Uterus (tissue), 4 donors: ENCODE data around the gene NUP85. TPM values are rescaled to one million over a fixed set of nuclear protein-coding genes. Genes with fewer than 3 reads are reported as not detected.

Experiments
- DNase-seq, 2 donors: peaks; one replicate each; pipeline ENCODE4 v3.0.0-alpha.2; 2019 to 2020
- H3K27ac ChIP-seq, 2 donors: fragments of 200-600 bp; sonication (generic); 1 replicate in 1 of 2; 2 replicates in 1 of 2; pipeline ENCODE4 v1.5.1; 2016 to 2018
- H3K27me3 ChIP-seq, 2 donors: fragments of 200-600 bp; sonication (generic); one replicate each; pipeline ENCODE4 v1.5.1; 2018 to 2019; ENCODE audit warnings: control low read depth in 1 of 2
- H3K36me3 ChIP-seq, 2 donors: fragments of 200-600 bp; sonication (generic); one replicate each; pipeline ENCODE4 v1.5.1; 2019; ENCODE audit warnings: control low read depth in 1 of 2
- H3K4me1 ChIP-seq, 2 donors: fragments of 200-600 bp; sonication (generic); one replicate each; pipeline ENCODE4 v1.5.1; 2018 to 2019; ENCODE audit warnings: control low read depth in 1 of 2
- H3K4me3 ChIP-seq, 2 donors: fragments of 200-600 bp; sonication (generic); 1 replicate in 1 of 2; 2 replicates in 1 of 2; pipeline ENCODE4 v1.5.1; 2018 to 2019; ENCODE audit warnings: mild to moderate bottlenecking in 1 of 2
- H3K9me3 ChIP-seq, 2 donors: fragments of 200-600 bp; sonication (generic); one replicate each; pipeline ENCODE4 v1.5.1; 2019; ENCODE audit warnings: control low read depth in 1 of 2
- POLR2A ChIP-seq, 2 donors: fragments of 450-650 bp; IDR thresholded peaks; one replicate each; pipeline ENCODE4 v1.6.1; 2016; ENCODE audit warnings: antibody characterized with exemption in 2 of 2, mild to moderate bottlenecking in 1 of 2, moderate library complexity in 1 of 2
- intact Hi-C: fragments of 100-400 bp; cut with DNase I; formaldehyde crosslinking; loops from one replicate; pipeline ENCODE4 v1.15.1; 2023; ENCODE audit warnings: low total_unique reads
- total RNA-seq, 4 donors: library from RNA; depleted of rRNA in 3 of 4; stranded (reverse); fragments of >200 nt in 3 of 4; gene quantifications; one replicate each; pipeline versions ENCODE4 v1.1.0 to v1.2.4, GENCODE V29; 2014 to 2023
- TF ChIP-seq, protein P1 (sequence below), 4 experiments: fragments of 200-600 bp in 2 of 4; fragments of 450-650 bp in 2 of 4; sonication (generic) in 2 of 4; IDR thresholded peaks; one replicate each; pipeline ENCODE4 v1.5.1; 2016 to 2019; ENCODE audit warnings: antibody characterized with exemption in 4 of 4, mild to moderate bottlenecking in 2 of 4, moderate library complexity in 1 of 4
- donor health status: DM: yes; HTN: yes; CAD: no.

NUP85 gene
- total RNA-seq, 4 donors from 2014 or later: 17.1 to 108 (median 39.1) TPM

DNA sequence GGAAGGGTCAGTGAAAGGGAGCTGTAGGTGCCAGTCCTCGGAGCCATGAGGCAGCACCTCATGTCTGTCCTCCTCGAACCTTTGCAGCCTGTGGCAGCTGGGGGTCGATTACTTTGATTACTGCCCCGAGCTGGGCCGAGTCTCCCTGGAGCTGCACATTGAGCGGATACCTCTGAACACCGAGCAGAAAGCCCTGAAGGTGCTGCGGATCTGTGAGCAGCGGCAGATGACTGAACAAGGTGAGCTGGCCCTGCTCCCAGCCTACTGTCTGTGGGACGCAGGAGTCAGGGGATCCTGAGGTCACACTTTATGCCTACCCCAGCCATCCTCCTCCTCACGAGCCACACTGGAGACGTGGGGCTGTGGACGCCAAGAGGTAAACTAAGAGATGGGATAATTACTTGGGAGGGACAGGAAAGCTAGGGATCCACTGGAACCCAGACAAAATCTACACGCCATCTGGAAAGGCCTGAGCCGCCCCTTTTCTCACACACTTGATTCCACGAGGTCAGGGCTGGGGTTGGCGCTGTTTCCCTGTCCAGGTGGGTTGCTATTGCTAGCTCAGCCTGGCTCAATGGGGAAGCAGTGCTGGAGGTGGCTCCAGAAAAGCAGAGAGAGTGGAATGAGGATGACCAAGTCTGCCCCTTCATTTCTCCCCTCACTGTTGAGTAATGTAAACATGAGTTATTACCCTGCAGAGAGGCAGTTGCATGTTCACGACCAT lies 26.4 kb downstream of the NUP85 start:
- no peaks in the 10 kb centered on the region for H3K36me3 ChIP-seq
- H3K27me3 ChIP-seq: no peaks in the 10 kb centered on the region
- DNase-seq: no peak
- H3K4me3 ChIP-seq: no peak overlapping the region
- TF ChIP-seq POLR2A (IDR thresholded peaks at IDR 0.05): no peak
- TF ChIP-seq, protein P1, sequence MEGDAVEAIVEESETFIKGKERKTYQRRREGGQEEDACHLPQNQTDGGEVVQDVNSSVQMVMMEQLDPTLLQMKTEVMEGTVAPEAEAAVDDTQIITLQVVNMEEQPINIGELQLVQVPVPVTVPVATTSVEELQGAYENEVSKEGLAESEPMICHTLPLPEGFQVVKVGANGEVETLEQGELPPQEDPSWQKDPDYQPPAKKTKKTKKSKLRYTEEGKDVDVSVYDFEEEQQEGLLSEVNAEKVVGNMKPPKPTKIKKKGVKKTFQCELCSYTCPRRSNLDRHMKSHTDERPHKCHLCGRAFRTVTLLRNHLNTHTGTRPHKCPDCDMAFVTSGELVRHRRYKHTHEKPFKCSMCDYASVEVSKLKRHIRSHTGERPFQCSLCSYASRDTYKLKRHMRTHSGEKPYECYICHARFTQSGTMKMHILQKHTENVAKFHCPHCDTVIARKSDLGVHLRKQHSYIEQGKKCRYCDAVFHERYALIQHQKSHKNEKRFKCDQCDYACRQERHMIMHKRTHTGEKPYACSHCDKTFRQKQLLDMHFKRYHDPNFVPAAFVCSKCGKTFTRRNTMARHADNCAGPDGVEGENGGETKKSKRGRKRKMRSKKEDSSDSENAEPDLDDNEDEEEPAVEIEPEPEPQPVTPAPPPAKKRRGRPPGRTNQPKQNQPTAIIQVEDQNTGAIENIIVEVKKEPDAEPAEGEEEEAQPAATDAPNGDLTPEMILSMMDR (IDR thresholded peaks at IDR 0.05): no peak
- no peaks in the 10 kb centered on the region for H3K4me1 ChIP-seq
- intact Hi-C loops: no loop called here
- no peak overlapping the region for H3K27ac ChIP-seq
- H3K9me3 ChIP-seq: no peaks in the 10 kb centered on the region

- Histone ChIP-seq H3K36me3 (no peaks in the 10 kb centered on the region), H3K9me3 (no peaks in the 10 kb centered on the region), H3K4me1 (no peaks in the 10 kb centered on the region), H3K27ac (no peak overlapping the region), H3K27me3 (no peaks in the 10 kb centered on the region), H3K4me3 (no peak overlapping the region)
- intact Hi-C loops: no loop called here
- TF ChIP-seq, protein P1 (IDR thresholded peaks at IDR 0.05): no peak
- TF ChIP-seq POLR2A (IDR thresholded peaks at IDR 0.05): no peak
- DNase-seq: no peak
Observed at GRCh38 chr17:75232786-75233185, 27.3 kb downstream of the NUP85 start.

DNA sequence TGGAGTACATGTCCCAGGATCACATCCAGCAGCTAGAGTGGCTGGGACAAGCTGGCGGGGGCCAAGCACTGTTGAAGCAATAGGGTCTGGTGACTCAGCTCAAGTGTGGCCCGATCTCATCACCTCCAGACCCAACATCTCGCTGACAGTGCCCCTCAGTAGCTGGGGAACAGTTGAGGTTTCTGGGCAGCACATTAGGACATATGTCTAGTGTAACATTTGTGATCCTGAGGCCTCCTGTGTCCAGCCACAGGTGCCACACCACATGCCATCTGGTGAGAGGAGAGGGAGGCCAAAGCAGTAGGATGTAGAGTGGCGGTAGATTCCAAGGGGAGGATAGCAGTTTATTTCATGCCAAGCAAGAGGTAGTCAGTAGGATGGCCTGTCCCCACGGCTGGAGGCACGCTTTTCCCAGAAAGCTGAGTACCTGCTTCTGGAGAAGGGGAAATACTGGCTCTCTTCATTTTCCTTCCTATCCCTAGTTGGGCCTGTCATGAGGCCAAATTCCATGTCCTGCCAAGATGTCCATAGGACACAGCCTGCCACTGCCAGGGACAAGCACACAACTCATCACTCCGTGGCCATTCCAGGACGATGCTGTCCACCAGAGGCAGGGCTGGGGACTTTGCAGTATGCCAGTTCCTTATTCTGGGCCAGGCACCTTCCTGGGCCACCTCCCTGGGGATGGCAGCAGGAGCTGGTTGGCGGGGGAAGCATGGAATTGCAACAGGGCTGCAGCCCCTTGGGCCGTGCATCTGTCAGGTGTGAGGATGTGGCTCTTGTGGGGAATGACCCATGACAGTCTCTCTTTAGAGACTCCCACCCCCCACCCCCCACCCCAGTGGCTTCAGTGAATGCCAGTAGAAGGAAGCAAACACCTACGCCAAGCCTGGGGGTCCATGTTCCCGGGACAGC lies 31.9 kb downstream of the NUP85 start:
- intact Hi-C loops: no loop called here
- no peaks in the 10 kb centered on the region for H3K9me3 ChIP-seq

GRCh38 chr17:75238020-75238580 lies 32.6 kb downstream of the NUP85 start:
- Histone ChIP-seq H3K36me3 (no peaks in the 10 kb centered on the region), H3K4me3 (no peak overlapping the region), H3K4me1 (no peaks in the 10 kb centered on the region), H3K27me3 (no peaks in the 10 kb centered on the region), H3K9me3 (no peaks in the 10 kb centered on the region), H3K27ac (no peak overlapping the region)
- intact Hi-C loops: no loop called here
- DNase-seq: no peak
- TF ChIP-seq, protein P1 (IDR thresholded peaks at IDR 0.05): no peak
- no peak for TF ChIP-seq POLR2A (IDR thresholded peaks at IDR 0.05)

More for the DNA sequence above, 31.9 kb downstream of the NUP85 start:
- no peak overlapping the region for H3K4me3 ChIP-seq
- no peaks in the 10 kb centered on the region for H3K27me3 ChIP-seq
- no peak for DNase-seq
- H3K36me3 ChIP-seq: no peaks in the 10 kb centered on the region
- H3K4me1 ChIP-seq: no peaks in the 10 kb centered on the region
- TF ChIP-seq, protein P1 (IDR thresholded peaks at IDR 0.05): no peak
- no peak for TF ChIP-seq POLR2A (IDR thresholded peaks at IDR 0.05)
- H3K27ac ChIP-seq: no peak overlapping the region
